Loucy (cell line): ENCODE results near the gene NLGN1.

ENCODE experiments used
- CTCF ChIP-seq: fragments of 200-600 bp; sonication (generic); conservative IDR thresholded peaks from 2 replicates; pipeline ENCODE4 v1.5.1; 2014; ENCODE audit warnings: mild to moderate bottlenecking, antibody characterized with exemption, low read length
- EZH2phosphoT487 ChIP-seq: fragments of 200-600 bp; IDR thresholded peaks from 2 replicates; pipeline ENCODE4 v1.6.1; 2018; ENCODE audit warnings: antibody characterized with exemption, mild to moderate bottlenecking, moderate library complexity, borderline replicate concordance

GRCh38 chr3:173770011-173770410 is 372.5 kb downstream of the NLGN1 start:
- no peak for TF ChIP-seq CTCF
- TF ChIP-seq EZH2phosphoT487 = no peak
